Stomach (tissue), 4 donors: ENCODE data around the gene GDNF.

Source experiments
- EP300 ChIP-seq: sonication (generic); formaldehyde crosslinking; IDR thresholded peaks from one replicate; pipeline ENCODE4 v1.6.1; 2017; ENCODE audit warnings: antibody characterized with exemption
- POLR2A ChIP-seq, 4 donors: fragments of 450-650 bp; IDR thresholded peaks; one replicate each; pipeline ENCODE4 v1.6.1; 2016; ENCODE audit warnings: antibody characterized with exemption in 4 of 4, control low read depth in 2 of 4, mild to moderate bottlenecking in 1 of 4, moderate library complexity in 1 of 4
- TF ChIP-seq, protein P1 (sequence below), 7 experiments: fragments of 450-650 bp in 4 of 7; fragments of 200-600 bp in 3 of 7; sonication (generic) in 3 of 7; IDR thresholded peaks; one replicate each; pipeline ENCODE4 v1.5.1; 2016 to 2019; ENCODE audit warnings: antibody characterized with exemption in 7 of 7, control low read depth in 2 of 7, mild to moderate bottlenecking in 1 of 7

DNA sequence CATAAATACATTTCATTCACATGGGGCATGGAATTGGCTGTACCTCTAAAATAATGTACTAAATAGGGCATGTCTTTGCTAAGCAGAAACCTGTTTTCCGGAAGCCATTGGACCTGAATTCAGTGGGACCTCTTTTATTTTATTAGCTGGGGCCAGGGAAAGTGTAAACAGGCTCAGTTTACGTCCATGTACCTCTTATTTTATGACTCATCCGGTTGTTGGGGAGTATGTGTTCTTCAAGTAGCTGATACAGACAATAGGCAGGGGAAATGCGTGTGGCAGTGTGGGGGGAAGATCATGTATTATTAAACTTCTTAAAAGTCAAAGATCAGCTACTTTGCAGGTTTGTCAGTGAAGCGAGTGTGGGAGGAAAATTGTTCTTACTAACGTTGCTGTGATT lies 1.4 kb upstream of the GDNF start:
- TF ChIP-seq, protein P1, sequence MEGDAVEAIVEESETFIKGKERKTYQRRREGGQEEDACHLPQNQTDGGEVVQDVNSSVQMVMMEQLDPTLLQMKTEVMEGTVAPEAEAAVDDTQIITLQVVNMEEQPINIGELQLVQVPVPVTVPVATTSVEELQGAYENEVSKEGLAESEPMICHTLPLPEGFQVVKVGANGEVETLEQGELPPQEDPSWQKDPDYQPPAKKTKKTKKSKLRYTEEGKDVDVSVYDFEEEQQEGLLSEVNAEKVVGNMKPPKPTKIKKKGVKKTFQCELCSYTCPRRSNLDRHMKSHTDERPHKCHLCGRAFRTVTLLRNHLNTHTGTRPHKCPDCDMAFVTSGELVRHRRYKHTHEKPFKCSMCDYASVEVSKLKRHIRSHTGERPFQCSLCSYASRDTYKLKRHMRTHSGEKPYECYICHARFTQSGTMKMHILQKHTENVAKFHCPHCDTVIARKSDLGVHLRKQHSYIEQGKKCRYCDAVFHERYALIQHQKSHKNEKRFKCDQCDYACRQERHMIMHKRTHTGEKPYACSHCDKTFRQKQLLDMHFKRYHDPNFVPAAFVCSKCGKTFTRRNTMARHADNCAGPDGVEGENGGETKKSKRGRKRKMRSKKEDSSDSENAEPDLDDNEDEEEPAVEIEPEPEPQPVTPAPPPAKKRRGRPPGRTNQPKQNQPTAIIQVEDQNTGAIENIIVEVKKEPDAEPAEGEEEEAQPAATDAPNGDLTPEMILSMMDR (IDR thresholded peaks at IDR 0.05): no peak
- no peak for TF ChIP-seq POLR2A (IDR thresholded peaks at IDR 0.05)
- TF ChIP-seq EP300: no peak
